Breast epithelium (tissue), 3 donors: Measurements from ENCODE around the gene LPAR3.
"Not testable (repeated sequence)": the region's sequence is repeated elsewhere in the genome, so short reads cannot be mapped to it uniquely, and the experiment has no call there.

Experiments used
- CTCF ChIP-seq, 3 donors: fragments of 450-650 bp; IDR thresholded peaks; one replicate each; pipeline ENCODE4 v1.5.1; 2016 to 2017; ENCODE audit warnings: antibody characterized with exemption in 3 of 3, mild to moderate bottlenecking in 3 of 3, moderate library complexity in 3 of 3
- POLR2A ChIP-seq: fragments of 450-650 bp; IDR thresholded peaks from one replicate; pipeline ENCODE4 v1.6.1; 2016; ENCODE audit warnings: antibody characterized with exemption, mild to moderate bottlenecking, moderate library complexity
- POLR2AphosphoS5 ChIP-seq, 3 donors: sonication (generic); formaldehyde crosslinking; IDR thresholded peaks; one replicate each; pipeline ENCODE4 v1.6.1; 2017; ENCODE audit warnings: antibody characterized with exemption in 3 of 3

- not testable (repeated sequence) for TF ChIP-seq CTCF (IDR thresholded peaks at IDR 0.05); POLR2A; POLR2AphosphoS5 (IDR thresholded peaks at IDR 0.05)
These were observed 9.7 kb upstream of the LPAR3 start for GRCh38 chr1:84902727-84903126.
